SU-DHL-6 (cell line): ENCODE results near the gene GRID2.

Source experiments
- EZH2phosphoT487 ChIP-seq: fragments of 200-600 bp; sonication (generic), shearing (Covaris generic); conservative IDR thresholded peaks from 2 replicates; pipeline ENCODE4 v1.6.1; 2018; ENCODE audit warnings: mild to moderate bottlenecking, antibody characterized with exemption, low read length, moderate library complexity, mixed read lengths
- TF ChIP-seq, protein P1 (sequence below): fragments of 200-600 bp; sonication (generic); IDR thresholded peaks from one replicate; pipeline ENCODE4 v1.5.1; 2017; ENCODE audit warnings: antibody characterized with exemption, mild to moderate bottlenecking, low read length, moderate library complexity; ENCODE audit not compliant: insufficient read depth, poor library complexity, severe bottlenecking

GRCh38 chr4:93744961-93745360 is 1441.2 kb downstream of the GRID2 start:
- TF ChIP-seq, protein P1, sequence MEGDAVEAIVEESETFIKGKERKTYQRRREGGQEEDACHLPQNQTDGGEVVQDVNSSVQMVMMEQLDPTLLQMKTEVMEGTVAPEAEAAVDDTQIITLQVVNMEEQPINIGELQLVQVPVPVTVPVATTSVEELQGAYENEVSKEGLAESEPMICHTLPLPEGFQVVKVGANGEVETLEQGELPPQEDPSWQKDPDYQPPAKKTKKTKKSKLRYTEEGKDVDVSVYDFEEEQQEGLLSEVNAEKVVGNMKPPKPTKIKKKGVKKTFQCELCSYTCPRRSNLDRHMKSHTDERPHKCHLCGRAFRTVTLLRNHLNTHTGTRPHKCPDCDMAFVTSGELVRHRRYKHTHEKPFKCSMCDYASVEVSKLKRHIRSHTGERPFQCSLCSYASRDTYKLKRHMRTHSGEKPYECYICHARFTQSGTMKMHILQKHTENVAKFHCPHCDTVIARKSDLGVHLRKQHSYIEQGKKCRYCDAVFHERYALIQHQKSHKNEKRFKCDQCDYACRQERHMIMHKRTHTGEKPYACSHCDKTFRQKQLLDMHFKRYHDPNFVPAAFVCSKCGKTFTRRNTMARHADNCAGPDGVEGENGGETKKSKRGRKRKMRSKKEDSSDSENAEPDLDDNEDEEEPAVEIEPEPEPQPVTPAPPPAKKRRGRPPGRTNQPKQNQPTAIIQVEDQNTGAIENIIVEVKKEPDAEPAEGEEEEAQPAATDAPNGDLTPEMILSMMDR: no peak
- TF ChIP-seq EZH2phosphoT487: no peak
